ENCODE measurements around the gene HOXD8.
A peak's percentile ranks its signal among the peaks of the same experiment; 100 is the strongest.

The HOXD8 gene

GRCh38 chr2:176174382-176174823, 44.9 kb downstream of the HOXD8 start:
- Histone ChIP-seq H3K9me3 (ENCODE audit: control insufficient read depth, low read depth, low read length) (no peaks in the 10 kb centered on the region), H3K27ac (ENCODE audit: low read length) (no peak overlapping the region), H3K36me3 (ENCODE audit: control insufficient read depth, low read depth, low read length) (no peaks in the 10 kb centered on the region), H3K27me3 (ENCODE audit: control insufficient read depth, insufficient read depth, low read length) (peaks cover 100% of the 10 kb centered on the region), H3K4me3 (ENCODE audit: low read length) (peak overlapping the region; percentile 42), H3K4me1 (ENCODE audit: control insufficient read depth, low read depth, low read length) (peaks cover 24% of the 10 kb centered on the region), H3K9ac (ENCODE audit: low read length) (no peak overlapping the region)

DNA sequence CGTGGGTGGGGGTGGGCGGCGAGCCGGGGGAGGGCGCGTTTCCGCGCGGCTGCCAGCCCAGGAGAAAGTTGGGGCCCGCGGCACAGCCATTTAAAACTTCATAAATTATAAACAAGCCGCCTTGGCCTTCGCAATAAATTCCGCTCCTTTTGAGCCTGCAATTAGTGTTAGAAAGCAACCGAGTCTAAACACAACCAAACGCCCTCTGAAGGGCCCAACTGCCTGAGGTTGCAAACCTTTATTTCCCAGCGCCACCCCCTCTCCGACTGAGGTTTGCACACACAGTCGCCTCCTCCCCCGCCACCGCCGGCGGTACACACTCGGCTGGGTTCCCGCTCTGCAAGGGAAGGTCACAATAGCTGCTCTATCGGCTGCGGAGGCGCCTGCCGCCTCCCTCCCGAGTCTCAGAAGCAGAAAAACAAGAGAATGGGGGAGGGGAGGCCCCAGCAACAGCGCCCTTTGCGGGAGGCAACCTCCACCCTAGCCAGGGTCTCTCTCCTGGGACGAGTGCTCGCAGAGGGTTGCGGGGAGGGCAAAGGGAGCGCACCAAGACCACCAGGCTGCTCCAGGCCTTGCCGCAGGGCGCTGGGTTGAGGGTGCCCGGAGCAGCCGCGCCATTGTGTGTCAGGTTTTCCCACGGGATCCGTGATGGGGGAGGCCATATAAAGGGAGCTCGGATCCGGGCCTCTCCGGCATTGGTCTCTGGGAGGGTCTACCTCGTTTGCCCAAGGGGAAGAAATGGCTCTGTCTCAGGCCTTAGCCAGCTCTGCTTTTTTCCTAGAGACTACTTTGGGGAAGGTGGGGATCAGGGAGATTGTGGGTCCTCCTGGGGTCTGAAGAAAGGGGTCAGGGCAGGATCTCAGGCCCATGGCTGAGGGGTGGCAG, 45.6 kb downstream of the HOXD8 start:
- H3K9ac ChIP-seq (ENCODE audit: low read length), result no peak overlapping the region
- peaks cover 100% of the 10 kb centered on the region for H3K27me3 ChIP-seq (ENCODE audit: control insufficient read depth, insufficient read depth, low read length)
- no peaks in the 10 kb centered on the region for H3K9me3 ChIP-seq (ENCODE audit: control insufficient read depth, low read depth, low read length)

GRCh38 chr2:176175709-176176607, 46.5 kb downstream of the HOXD8 start:
- no peaks in the 10 kb centered on the region for H3K9me3 ChIP-seq (ENCODE audit: control insufficient read depth, low read depth, low read length)
- no peaks in the 10 kb centered on the region for H3K36me3 ChIP-seq (ENCODE audit: control insufficient read depth, low read depth, low read length)
- no peak overlapping the region for H3K9ac ChIP-seq (ENCODE audit: low read length)
- H3K4me3 ChIP-seq (ENCODE audit: low read length), result peak overlapping the region; percentile 42
- H3K27me3 ChIP-seq (ENCODE audit: control insufficient read depth, insufficient read depth, low read length), result peaks cover 100% of the 10 kb centered on the region
- H3K4me1 ChIP-seq (ENCODE audit: control insufficient read depth, low read depth, low read length), result peaks cover 24% of the 10 kb centered on the region
- no peak overlapping the region for H3K27ac ChIP-seq (ENCODE audit: low read length)

More for the DNA sequence above, 45.6 kb downstream of the HOXD8 start:
- Histone ChIP-seq H3K27ac (ENCODE audit: low read length) (no peak overlapping the region), H3K4me1 (ENCODE audit: control insufficient read depth, low read depth, low read length) (peaks cover 24% of the 10 kb centered on the region), H3K4me3 (ENCODE audit: low read length) (peak overlapping the region; percentile 42), H3K36me3 (ENCODE audit: control insufficient read depth, low read depth, low read length) (no peaks in the 10 kb centered on the region)

DNA sequence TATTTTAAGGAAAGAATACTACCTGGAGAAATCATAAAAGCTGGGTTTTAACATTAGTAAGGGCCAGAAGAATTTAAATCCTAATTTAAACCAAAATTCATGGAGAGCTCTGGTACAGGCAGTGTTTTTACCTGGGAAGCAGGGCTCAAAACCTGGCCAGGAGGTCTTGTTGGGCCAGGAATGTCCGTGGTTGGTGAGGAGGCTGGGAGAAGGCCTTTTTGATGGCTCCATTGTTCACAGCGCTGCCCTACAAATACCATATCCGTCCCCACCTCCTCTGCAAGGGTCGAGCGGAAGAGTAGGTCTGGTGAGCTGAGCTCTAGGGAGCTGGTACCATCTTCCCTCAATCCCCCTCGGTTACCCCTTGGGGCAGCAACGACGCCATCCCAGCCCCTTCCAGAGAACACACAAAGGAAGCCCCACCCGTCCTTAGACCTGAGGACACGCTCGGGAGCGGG, 48.1 kb downstream of the HOXD8 start:
- peaks cover 100% of the 10 kb centered on the region for H3K27me3 ChIP-seq (ENCODE audit: control insufficient read depth, insufficient read depth, low read length)
- H3K4me3 ChIP-seq (ENCODE audit: low read length), result peak overlapping the region; percentile 45
- H3K9me3 ChIP-seq (ENCODE audit: control insufficient read depth, low read depth, low read length), result no peaks in the 10 kb centered on the region
- H3K27ac ChIP-seq (ENCODE audit: low read length), result no peak overlapping the region
- peaks cover 24% of the 10 kb centered on the region for H3K4me1 ChIP-seq (ENCODE audit: control insufficient read depth, low read depth, low read length)
- H3K36me3 ChIP-seq (ENCODE audit: control insufficient read depth, low read depth, low read length), result no peaks in the 10 kb centered on the region
- no peak overlapping the region for H3K9ac ChIP-seq (ENCODE audit: low read length)

GRCh38 chr2:176178038-176178756, 48.7 kb downstream of the HOXD8 start:
- Histone ChIP-seq H3K4me3 (ENCODE audit: low read length) (peak overlapping the region; percentile 45), H3K36me3 (ENCODE audit: control insufficient read depth, low read depth, low read length) (no peaks in the 10 kb centered on the region), H3K9ac (ENCODE audit: low read length) (no peak overlapping the region), H3K9me3 (ENCODE audit: control insufficient read depth, low read depth, low read length) (no peaks in the 10 kb centered on the region), H3K27ac (ENCODE audit: low read length) (no peak overlapping the region), H3K27me3 (ENCODE audit: control insufficient read depth, insufficient read depth, low read length) (peaks cover 100% of the 10 kb centered on the region), H3K4me1 (ENCODE audit: control insufficient read depth, low read depth, low read length) (peaks cover 24% of the 10 kb centered on the region)

- Histone ChIP-seq H3K4me1 (ENCODE audit: control insufficient read depth, low read depth, low read length) (peaks cover 24% of the 10 kb centered on the region), H3K9ac (ENCODE audit: low read length) (no peak overlapping the region), H3K27ac (ENCODE audit: low read length) (no peak overlapping the region), H3K9me3 (ENCODE audit: control insufficient read depth, low read depth, low read length) (no peaks in the 10 kb centered on the region), H3K36me3 (ENCODE audit: control insufficient read depth, low read depth, low read length) (no peaks in the 10 kb centered on the region), H3K4me3 (ENCODE audit: low read length) (no peak overlapping the region), H3K27me3 (ENCODE audit: control insufficient read depth, insufficient read depth, low read length) (peaks cover 100% of the 10 kb centered on the region)
Observed at GRCh38 chr2:176178757-176179295, 49.3 kb downstream of the HOXD8 start.

GRCh38 chr2:176181551-176181950, 52.0 kb downstream of the HOXD8 start:
- Histone ChIP-seq H3K9me3 (ENCODE audit: control insufficient read depth, low read depth, low read length) (no peaks in the 10 kb centered on the region), H3K36me3 (ENCODE audit: control insufficient read depth, low read depth, low read length) (no peaks in the 10 kb centered on the region), H3K27ac (ENCODE audit: low read length) (no peak overlapping the region), H3K4me3 (ENCODE audit: low read length) (no peak overlapping the region), H3K4me1 (ENCODE audit: control insufficient read depth, low read depth, low read length) (peaks cover 4% of the 10 kb centered on the region), H3K9ac (ENCODE audit: low read length) (no peak overlapping the region), H3K27me3 (ENCODE audit: control insufficient read depth, insufficient read depth, low read length) (peaks cover 100% of the 10 kb centered on the region)

Data from iPS-18a (cell line).